Measurements from ENCODE around the gene YY1.

YY1 gene

GRCh38 chr14:100215330-100215885 is 23.5 kb upstream of the YY1 start:
- no peak for DNase-seq (ENCODE audit: low read depth in 2 of 2)
- no peak for TF ChIP-seq CTCF (IDR thresholded peaks at IDR 0.05; ENCODE audit: low read depth, low read length)
- H3K4me3 ChIP-seq (replicated peaks in 1 of 2; ENCODE audit: low read depth in 2 of 2, low read length in 2 of 2): no peak overlapping the region

- H3K4me3 ChIP-seq (replicated peaks in 1 of 2; ENCODE audit: low read depth in 2 of 2, low read length in 2 of 2): no peak overlapping the region
- peak in 1 of 2 donors; percentile 20 for DNase-seq (ENCODE audit: low read depth in 2 of 2)
- no peak for TF ChIP-seq CTCF (IDR thresholded peaks at IDR 0.05; ENCODE audit: low read depth, low read length)
Measured at GRCh38 chr14:100219126-100219785, 19.7 kb upstream of the YY1 start.

DNA sequence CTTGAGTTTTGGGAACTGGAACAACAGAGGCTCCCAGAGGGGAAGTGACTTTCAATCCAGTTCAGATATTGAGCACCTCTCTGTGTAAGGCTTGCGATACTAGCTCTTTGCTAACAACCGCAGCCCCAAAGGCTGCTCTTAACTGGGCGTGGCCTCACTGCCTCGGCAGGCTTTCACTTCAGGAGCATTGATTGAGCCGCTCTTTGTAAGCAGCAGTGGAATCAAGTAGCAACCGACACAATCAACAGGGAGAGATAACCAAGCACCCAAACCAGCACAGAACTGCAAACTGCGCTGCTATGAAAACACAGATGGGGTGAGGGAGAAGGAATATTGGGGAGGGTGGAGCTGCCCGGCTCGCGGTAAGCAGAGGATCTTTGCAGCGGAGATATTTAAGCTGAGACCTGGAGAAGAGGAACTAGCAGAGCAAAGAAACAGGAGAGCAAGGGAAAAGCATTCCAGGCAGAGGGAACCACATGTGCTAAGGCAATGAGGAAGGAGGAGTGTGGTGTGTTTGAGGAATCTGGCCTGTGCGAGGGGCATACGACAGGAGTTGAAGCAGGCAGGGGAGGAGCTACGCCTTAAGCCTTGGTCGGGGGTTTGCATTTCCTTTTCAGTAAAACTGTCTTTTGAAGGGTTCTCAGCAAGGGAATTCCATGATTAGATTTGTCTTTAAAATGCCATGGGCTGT is 17.3 kb upstream of the YY1 start:
- DNase-seq (ENCODE audit: low read depth in 2 of 2): peak; percentile 53 to 63
- peak overlapping the region; percentile 36 to 64 for H3K4me3 ChIP-seq (replicated peaks in 1 of 2; ENCODE audit: low read depth in 2 of 2, low read length in 2 of 2)
- TF ChIP-seq CTCF (IDR thresholded peaks at IDR 0.05; ENCODE audit: low read depth, low read length): no peak

DNA sequence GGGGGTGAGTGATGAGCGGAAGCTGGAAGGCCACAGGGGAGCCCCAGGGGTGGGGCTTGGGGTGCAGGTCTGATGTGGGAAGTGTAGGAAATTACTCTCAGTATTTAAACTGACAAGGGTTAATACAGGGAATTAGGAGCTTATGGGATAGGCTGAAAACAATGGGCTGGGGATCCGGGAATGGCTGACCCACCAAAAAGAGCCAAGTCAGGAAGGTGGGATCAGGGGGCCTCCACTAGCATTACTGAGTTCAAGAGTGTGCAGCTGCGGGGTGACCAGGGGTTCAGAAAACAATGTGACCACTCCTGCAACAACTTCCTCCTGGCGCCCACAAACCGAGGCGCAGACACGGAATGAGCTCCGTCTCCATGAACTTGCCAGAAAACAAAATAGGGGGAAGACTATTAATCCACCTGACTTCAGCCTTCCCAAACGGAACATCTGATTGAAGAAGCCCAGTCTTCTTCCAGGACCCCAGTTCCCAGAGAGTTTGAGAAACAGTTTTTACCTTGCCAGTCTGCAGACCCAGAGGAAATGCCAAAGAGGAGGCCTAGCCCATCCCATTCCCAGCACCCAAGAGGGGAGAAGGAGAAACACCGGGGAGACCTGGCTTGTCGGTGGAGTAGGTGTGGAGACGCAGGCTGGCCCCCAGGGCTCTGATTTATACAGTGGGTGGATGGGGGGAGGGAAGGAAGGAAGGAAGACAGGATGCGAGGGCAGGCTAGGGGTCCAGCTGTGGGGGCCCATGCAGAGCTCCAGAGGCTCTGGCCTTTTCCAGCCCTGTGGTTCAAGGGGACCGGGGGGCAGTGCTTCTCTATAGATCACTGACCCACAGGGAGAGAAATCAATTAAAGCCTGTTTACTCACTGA is 16.5 kb upstream of the YY1 start:
- no peak for DNase-seq (ENCODE audit: low read depth in 2 of 2)
- peak overlapping the region in 1 of 2 donors; percentile 64 for H3K4me3 ChIP-seq (replicated peaks in 1 of 2; ENCODE audit: low read depth in 2 of 2, low read length in 2 of 2)
- no peak for TF ChIP-seq CTCF (IDR thresholded peaks at IDR 0.05; ENCODE audit: low read depth, low read length)

DNA sequence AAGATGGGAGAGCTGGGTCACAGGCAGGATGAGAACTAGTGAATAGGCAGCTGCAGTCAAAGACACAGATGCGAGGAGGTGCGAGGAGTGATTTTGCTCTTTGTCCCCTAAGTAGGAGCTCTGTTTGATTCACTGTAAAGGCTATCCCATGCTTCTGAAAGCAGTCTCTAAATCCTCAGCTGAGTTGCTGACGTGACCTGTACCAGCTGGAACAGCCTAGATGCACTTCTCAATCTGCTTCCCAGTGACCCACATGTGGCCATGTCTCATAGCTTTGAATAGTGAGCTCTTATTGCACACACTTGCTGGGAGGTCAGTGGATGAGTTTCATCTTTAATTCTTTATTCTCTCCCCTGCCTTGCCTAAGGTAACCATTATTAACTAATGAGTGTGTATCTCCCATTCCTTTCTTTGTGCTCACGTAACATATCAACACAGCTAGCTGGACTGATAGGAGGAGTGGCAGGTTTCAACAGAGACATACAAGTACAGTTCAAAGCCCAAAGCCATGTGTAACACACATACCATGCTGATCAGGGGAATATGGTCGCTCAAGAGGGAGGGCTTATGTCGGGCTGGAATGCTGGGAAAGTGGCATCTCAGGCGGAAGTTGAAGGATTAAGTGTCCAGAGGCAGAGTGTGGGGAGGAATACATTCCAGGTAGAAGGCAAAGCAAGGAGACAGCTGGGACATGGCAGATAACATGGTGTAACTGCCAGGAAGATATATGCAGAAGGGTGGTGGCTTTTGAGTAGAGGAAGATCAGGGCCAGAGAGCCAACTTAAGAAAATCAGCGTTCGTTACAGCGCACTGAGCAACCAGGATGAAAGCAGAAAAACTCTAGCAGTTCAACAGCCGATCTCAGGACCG is 15.4 kb upstream of the YY1 start:
- no peak for DNase-seq (ENCODE audit: low read depth in 2 of 2)
- no peak overlapping the region for H3K4me3 ChIP-seq (replicated peaks in 1 of 2; ENCODE audit: low read depth in 2 of 2, low read length in 2 of 2)
- TF ChIP-seq CTCF (IDR thresholded peaks at IDR 0.05; ENCODE audit: low read depth, low read length): no peak

Data from cardiac fibroblast (primary cell).